ENCODE results near the gene LRRC61.

DNA sequence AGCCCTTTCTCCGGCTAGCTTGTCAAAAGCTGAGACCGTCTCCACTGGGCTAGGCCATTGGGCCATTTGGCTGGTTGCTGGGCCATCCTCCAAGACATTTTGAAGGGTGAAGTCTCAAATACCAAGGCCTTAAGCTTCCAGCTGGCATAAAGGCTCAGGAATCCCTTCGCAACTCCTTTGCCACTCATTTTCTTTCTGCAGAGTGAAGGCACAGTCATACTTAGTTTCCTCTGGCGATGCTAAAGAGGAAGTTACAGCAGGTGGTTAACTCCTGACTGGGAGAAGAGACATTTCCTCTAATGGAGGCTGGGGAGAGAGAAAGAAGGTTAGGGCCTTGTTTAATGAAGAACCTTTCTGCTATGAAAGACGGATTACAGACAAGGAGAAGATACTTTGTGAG, 40.7 kb downstream of the LRRC61 start:
- TF ChIP-seq, protein P1, sequence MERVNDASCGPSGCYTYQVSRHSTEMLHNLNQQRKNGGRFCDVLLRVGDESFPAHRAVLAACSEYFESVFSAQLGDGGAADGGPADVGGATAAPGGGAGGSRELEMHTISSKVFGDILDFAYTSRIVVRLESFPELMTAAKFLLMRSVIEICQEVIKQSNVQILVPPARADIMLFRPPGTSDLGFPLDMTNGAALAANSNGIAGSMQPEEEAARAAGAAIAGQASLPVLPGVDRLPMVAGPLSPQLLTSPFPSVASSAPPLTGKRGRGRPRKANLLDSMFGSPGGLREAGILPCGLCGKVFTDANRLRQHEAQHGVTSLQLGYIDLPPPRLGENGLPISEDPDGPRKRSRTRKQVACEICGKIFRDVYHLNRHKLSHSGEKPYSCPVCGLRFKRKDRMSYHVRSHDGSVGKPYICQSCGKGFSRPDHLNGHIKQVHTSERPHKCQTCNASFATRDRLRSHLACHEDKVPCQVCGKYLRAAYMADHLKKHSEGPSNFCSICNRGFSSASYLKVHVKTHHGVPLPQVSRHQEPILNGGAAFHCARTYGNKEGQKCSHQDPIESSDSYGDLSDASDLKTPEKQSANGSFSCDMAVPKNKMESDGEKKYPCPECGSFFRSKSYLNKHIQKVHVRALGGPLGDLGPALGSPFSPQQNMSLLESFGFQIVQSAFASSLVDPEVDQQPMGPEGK (CRISPR knock-in tag; IDR thresholded peaks at IDR 0.05; ENCODE audit: borderline replicate concordance): no peak
- no peak for TF ChIP-seq ZNF70 (CRISPR knock-in tag; IDR thresholded peaks at IDR 0.05)
- no peak for TF ChIP-seq CSDC2 (CRISPR knock-in tag; IDR thresholded peaks at IDR 0.05)
- TF ChIP-seq TCF4 (CRISPR knock-in tag; IDR thresholded peaks at IDR 0.05; ENCODE audit: borderline replicate concordance): no peak
